Loucy (cell line): ENCODE measurements around the gene MACROD2.

Experiments
- H2AFZ ChIP-seq: fragments of 200-600 bp; sonication (generic); 2 replicates; pipeline ENCODE4 v1.6.0; 2016; ENCODE audit warnings: antibody characterized with exemption, mild to moderate bottlenecking, low read length, moderate library complexity
- H3F3A ChIP-seq: fragments of 200-600 bp; 2 replicates; pipeline ENCODE4 v1.6.0; 2016; ENCODE audit warnings: antibody characterized with exemption, low read depth, mild to moderate bottlenecking
- H3K27me3 ChIP-seq: fragments of 200-600 bp; sonication (generic); 2 replicates; pipeline ENCODE4 v1.6.1; 2014; ENCODE audit warnings: low read length, mild to moderate bottlenecking; ENCODE audit not compliant: insufficient read depth, poor library complexity, severe bottlenecking
- H3K36me3 ChIP-seq: fragments of 200-600 bp; sonication (generic); 2 replicates; pipeline ENCODE4 v1.6.1; 2016; ENCODE audit warnings: low read length; ENCODE audit not compliant: insufficient read depth
- H3K4me1 ChIP-seq: fragments of 200-600 bp; sonication (generic); 2 replicates; pipeline ENCODE4 v1.5.1; 2014; ENCODE audit warnings: low read length, mild to moderate bottlenecking; ENCODE audit not compliant: insufficient read depth, poor library complexity, severe bottlenecking
- H3K4me2 ChIP-seq: fragments of 200-600 bp; sonication (generic); 2 replicates; pipeline ENCODE4 v1.6.0; 2014; ENCODE audit warnings: antibody characterized with exemption, low read length, low read depth, mild to moderate bottlenecking; ENCODE audit not compliant: poor library complexity, severe bottlenecking
- H3K4me3 ChIP-seq: fragments of 200-600 bp; sonication (generic); 2 replicates; pipeline ENCODE4 v1.5.1; 2014; ENCODE audit warnings: low read length, mild to moderate bottlenecking, mixed read lengths; ENCODE audit not compliant: poor library complexity, severe bottlenecking
- H3K79me2 ChIP-seq: fragments of 200-600 bp; sonication (generic); 2 replicates; pipeline ENCODE4 v1.6.1; 2014; ENCODE audit warnings: low read length; ENCODE audit not compliant: insufficient read depth
- H3K9ac ChIP-seq: fragments of 200-600 bp; sonication (generic); 2 replicates; pipeline ENCODE4 v1.6.0; 2014; ENCODE audit warnings: mild to moderate bottlenecking, low read depth, low read length, moderate library complexity; ENCODE audit not compliant: poor library complexity, severe bottlenecking
- H3K9me2 ChIP-seq: fragments of 200-600 bp; sonication (generic); replicated peaks from 2 replicates; pipeline ENCODE4 v1.6.1; 2016; ENCODE audit warnings: low read depth, low read length, mixed read lengths
- H3K9me3 ChIP-seq: fragments of 200-600 bp; sonication (generic); 2 replicates; pipeline ENCODE4 v1.6.1; 2014; ENCODE audit warnings: mild to moderate bottlenecking, antibody characterized with exemption, low read length, low read depth; ENCODE audit not compliant: insufficient read depth
- H4K20me1 ChIP-seq: fragments of 200-600 bp; sonication (generic); 2 replicates; pipeline ENCODE4 v1.6.0; 2014; ENCODE audit warnings: antibody characterized with exemption, low read length, mild to moderate bottlenecking; ENCODE audit not compliant: insufficient read depth, poor library complexity, severe bottlenecking
- EZH2phosphoT487 ChIP-seq: fragments of 200-600 bp; IDR thresholded peaks from 2 replicates; pipeline ENCODE4 v1.6.1; 2018; ENCODE audit warnings: antibody characterized with exemption, mild to moderate bottlenecking, moderate library complexity, borderline replicate concordance
- TF ChIP-seq, protein P1 (sequence below): fragments of 200-600 bp; sonication (generic); conservative IDR thresholded peaks from 2 replicates; pipeline ENCODE4 v1.5.1; 2014; ENCODE audit warnings: mild to moderate bottlenecking, antibody characterized with exemption, low read length

Gene MACROD2

DNA sequence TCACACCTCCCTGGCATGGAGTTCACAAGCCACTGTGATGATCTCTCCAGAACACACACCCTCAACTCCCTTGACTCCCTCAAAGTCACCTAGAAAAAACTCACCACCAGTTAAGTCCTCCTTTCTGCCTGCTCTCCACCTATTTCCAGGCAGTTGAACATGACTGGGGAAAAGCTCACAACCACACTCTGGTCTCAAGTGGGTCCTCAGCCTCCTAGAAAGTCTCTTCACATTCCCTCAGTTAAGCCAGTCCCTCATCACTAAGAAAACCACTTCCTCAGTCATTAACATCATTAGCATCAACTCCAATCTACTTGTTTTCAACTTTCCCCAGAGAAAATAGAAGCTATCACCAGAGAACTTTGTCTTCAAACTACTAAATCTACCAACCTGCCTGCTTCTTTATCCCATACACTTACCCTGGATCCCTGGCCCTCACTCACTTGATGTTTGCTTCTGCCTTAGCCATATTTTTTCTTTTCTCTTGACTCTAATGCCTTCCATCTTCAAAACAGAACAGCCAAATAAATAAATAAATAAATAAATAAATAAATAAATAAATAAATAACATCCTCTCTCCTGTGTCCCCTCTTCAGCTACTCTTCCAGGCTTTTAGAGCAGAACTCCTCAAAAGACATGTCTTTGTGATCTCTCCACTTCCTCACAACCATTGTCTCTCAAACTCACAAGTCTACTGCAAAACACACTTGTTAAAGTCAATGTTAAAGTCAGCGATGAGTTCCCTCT, 1084.5 kb downstream of the MACROD2 start:
- Histone ChIP-seq H3K4me3 (no peak overlapping the region), H2AFZ (no peak overlapping the region), H3K9me2 (no peaks in the 10 kb centered on the region), H3K79me2 (no peaks in the 10 kb centered on the region), H3K9ac (no peak overlapping the region), H3K4me1 (peaks cover 8% of the 10 kb centered on the region), H3K27me3 (no peaks in the 10 kb centered on the region), H3K36me3 (no peaks in the 10 kb centered on the region), H3K9me3 (no peaks in the 10 kb centered on the region), H3K4me2 (no peak overlapping the region), H4K20me1 (no peaks in the 10 kb centered on the region), H3F3A (no peaks in the 10 kb centered on the region)
- TF ChIP-seq EZH2phosphoT487, result no peak
- TF ChIP-seq, protein P1, sequence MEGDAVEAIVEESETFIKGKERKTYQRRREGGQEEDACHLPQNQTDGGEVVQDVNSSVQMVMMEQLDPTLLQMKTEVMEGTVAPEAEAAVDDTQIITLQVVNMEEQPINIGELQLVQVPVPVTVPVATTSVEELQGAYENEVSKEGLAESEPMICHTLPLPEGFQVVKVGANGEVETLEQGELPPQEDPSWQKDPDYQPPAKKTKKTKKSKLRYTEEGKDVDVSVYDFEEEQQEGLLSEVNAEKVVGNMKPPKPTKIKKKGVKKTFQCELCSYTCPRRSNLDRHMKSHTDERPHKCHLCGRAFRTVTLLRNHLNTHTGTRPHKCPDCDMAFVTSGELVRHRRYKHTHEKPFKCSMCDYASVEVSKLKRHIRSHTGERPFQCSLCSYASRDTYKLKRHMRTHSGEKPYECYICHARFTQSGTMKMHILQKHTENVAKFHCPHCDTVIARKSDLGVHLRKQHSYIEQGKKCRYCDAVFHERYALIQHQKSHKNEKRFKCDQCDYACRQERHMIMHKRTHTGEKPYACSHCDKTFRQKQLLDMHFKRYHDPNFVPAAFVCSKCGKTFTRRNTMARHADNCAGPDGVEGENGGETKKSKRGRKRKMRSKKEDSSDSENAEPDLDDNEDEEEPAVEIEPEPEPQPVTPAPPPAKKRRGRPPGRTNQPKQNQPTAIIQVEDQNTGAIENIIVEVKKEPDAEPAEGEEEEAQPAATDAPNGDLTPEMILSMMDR, result no peak

DNA sequence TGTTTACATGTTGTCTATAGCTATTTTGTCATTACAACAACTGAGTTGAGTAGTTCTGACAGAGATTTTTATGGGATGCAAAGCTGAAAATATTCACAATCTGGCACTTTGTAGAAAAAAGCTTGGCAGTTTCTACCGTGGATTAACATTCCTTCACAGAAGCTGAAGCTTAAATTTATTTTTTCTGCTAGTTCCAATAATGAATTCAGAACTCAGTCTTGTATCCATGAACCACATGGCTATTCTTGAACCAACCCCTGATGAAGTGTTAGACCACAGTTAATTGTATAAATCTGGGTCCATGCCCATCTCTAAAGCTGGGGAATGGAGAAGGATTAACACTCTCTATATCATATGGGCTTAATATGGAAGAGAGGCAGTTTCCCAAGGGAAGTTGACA, 1085.9 kb downstream of the MACROD2 start:
- Histone ChIP-seq H3K4me3 (no peak overlapping the region), H3K9me3 (no peaks in the 10 kb centered on the region), H3K4me2 (no peak overlapping the region), H3K9me2 (no peaks in the 10 kb centered on the region), H3K4me1 (peaks cover 8% of the 10 kb centered on the region), H3K27me3 (no peaks in the 10 kb centered on the region), H3F3A (no peaks in the 10 kb centered on the region), H3K9ac (no peak overlapping the region), H3K79me2 (no peaks in the 10 kb centered on the region), H4K20me1 (no peaks in the 10 kb centered on the region), H2AFZ (no peak overlapping the region), H3K36me3 (no peaks in the 10 kb centered on the region)
- TF ChIP-seq EZH2phosphoT487, result no peak
- TF ChIP-seq, protein P1, result no peak

DNA sequence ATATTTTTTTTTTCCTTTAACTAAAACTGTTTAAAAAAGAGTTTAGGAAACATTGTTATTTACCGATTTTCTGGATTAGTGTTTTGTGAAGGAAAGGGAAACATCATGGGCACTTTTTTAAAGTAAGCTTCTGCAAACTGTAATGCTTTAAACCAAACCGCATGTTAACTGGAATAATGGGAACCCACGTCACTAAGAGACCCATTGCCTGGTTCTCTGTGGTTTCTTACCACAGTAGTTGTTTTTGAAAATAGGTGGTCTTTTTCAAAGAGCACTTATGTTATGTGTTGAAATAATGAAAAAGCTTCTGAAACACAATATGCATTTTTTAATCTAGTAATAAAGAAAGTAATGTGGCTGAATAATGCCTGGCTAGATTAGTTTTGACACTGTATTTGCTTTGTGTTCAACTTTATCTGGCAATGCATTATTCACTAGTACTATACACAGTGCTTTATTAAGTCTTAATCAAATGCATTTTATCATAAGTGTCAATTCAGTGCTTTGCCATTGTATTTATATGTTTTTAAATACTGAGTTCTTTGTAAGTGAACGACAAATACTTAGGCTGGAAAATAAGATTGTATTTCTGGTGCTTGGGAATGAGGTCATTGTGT, 1096.2 kb downstream of the MACROD2 start:
- no peaks in the 10 kb centered on the region for H3K79me2 ChIP-seq
- no peak overlapping the region for H3K4me2 ChIP-seq
- H3K36me3 ChIP-seq, result no peaks in the 10 kb centered on the region
- no peaks in the 10 kb centered on the region for H3K27me3 ChIP-seq
- H3F3A ChIP-seq, result no peaks in the 10 kb centered on the region
- H3K4me1 ChIP-seq, result no peaks in the 10 kb centered on the region
- peak overlapping the region; percentile 58; the same call in 1 of the 2 replicates for H2AFZ ChIP-seq
- H3K9ac ChIP-seq, result no peak overlapping the region
- no peaks in the 10 kb centered on the region for H3K9me2 ChIP-seq
- no peak for TF ChIP-seq EZH2phosphoT487
- TF ChIP-seq, protein P1, result no peak
- H3K9me3 ChIP-seq, result no peaks in the 10 kb centered on the region
- no peaks in the 10 kb centered on the region for H4K20me1 ChIP-seq
- peak overlapping the region; percentile 0 for H3K4me3 ChIP-seq
